HL-60 (cell line): ENCODE results near the gene SCLY.

Source experiments
- GABPA ChIP-seq: IDR thresholded peaks from 2 replicates; pipeline ENCODE4 v1.6.1; 2012; ENCODE audit warnings: low read depth
- POLR2AphosphoS5 ChIP-seq: IDR thresholded peaks from 2 replicates; pipeline ENCODE4 v1.6.1; 2012; ENCODE audit warnings: low read depth
- TF ChIP-seq, protein P1 (sequence below): IDR thresholded peaks from one replicate; pipeline ENCODE4 v1.5.1; 2011; ENCODE audit warnings: low read length, control low read depth, inconsistent platforms; ENCODE audit not compliant: insufficient read depth

GRCh38 chr2:238097201-238097987 is 36.6 kb downstream of the SCLY start:
- TF ChIP-seq, protein P1, sequence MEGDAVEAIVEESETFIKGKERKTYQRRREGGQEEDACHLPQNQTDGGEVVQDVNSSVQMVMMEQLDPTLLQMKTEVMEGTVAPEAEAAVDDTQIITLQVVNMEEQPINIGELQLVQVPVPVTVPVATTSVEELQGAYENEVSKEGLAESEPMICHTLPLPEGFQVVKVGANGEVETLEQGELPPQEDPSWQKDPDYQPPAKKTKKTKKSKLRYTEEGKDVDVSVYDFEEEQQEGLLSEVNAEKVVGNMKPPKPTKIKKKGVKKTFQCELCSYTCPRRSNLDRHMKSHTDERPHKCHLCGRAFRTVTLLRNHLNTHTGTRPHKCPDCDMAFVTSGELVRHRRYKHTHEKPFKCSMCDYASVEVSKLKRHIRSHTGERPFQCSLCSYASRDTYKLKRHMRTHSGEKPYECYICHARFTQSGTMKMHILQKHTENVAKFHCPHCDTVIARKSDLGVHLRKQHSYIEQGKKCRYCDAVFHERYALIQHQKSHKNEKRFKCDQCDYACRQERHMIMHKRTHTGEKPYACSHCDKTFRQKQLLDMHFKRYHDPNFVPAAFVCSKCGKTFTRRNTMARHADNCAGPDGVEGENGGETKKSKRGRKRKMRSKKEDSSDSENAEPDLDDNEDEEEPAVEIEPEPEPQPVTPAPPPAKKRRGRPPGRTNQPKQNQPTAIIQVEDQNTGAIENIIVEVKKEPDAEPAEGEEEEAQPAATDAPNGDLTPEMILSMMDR: no peak
- TF ChIP-seq GABPA: no peak
- no peak for TF ChIP-seq POLR2AphosphoS5
